Endothelial cell (in vitro differentiated cells): ENCODE results near the gene FAM234B. TPM values are rescaled to one million over a fixed set of nuclear protein-coding genes. Genes with fewer than 3 reads are reported as not detected.

Experiments used
- DNase-seq: peaks from one replicate; pipeline ENCODE4 v3.0.0; 2021; ENCODE audit warnings: low spot score
- H3K27ac Mint-ChIP-seq: one replicate; pipeline ENCODE4 v1.8.0; 2021; ENCODE audit warnings: mixed read lengths, inconsistent platforms; ENCODE audit not compliant: unreplicated experiment
- H3K27me3 Mint-ChIP-seq: one replicate; pipeline ENCODE4 v1.8.0; 2021; ENCODE audit warnings: mild to moderate bottlenecking, moderate library complexity, mixed read lengths, inconsistent platforms; ENCODE audit not compliant: unreplicated experiment
- H3K36me3 Mint-ChIP-seq: one replicate; pipeline ENCODE4 v1.8.0; 2021; ENCODE audit warnings: mild to moderate bottlenecking, low read depth, mixed read lengths, inconsistent platforms; ENCODE audit not compliant: unreplicated experiment
- H3K4me1 Mint-ChIP-seq: one replicate; pipeline ENCODE4 v1.8.0; 2021; ENCODE audit warnings: mild to moderate bottlenecking, mixed read lengths, inconsistent platforms; ENCODE audit not compliant: unreplicated experiment
- H3K4me3 Mint-ChIP-seq: one replicate; pipeline ENCODE4 v1.8.0; 2021; ENCODE audit warnings: mild to moderate bottlenecking, mixed read lengths, inconsistent platforms; ENCODE audit not compliant: unreplicated experiment
- H3K9me3 Mint-ChIP-seq: one replicate; pipeline ENCODE4 v1.8.0; 2021; ENCODE audit warnings: mixed read lengths, inconsistent platforms; ENCODE audit not compliant: unreplicated experiment
- CTCF ChIP-seq: fragments of 200-600 bp; sonication (generic); IDR thresholded peaks from one replicate; pipeline ENCODE4 v1.5.0; 2021; ENCODE audit warnings: antibody characterized with exemption; ENCODE audit not compliant: unreplicated experiment
- total RNA-seq: library from RNA; stranded (reverse); fragmentation: NEBNext Ultra II Directional; extraction: Animal tissue kit (Norgen Biotek cat#: 25700); gene quantifications from one replicate; pipeline ENCODE4 v1.2.1, GENCODE V29; 2021; ENCODE audit not compliant: unreplicated experiment

FAM234B gene
- total RNA-seq, 1 donor from 2014 or later = 36.3 TPM

GRCh38 chr12:13023811-13024530 lies 20.2 kb upstream of the FAM234B start:
- Mint-ChIP-seq H3K4me3 (no peak overlapping the region), H3K36me3 (no peaks in the 10 kb centered on the region), H3K27me3 (no peaks in the 10 kb centered on the region), H3K4me1 (peaks cover 10% of the 10 kb centered on the region), H3K9me3 (no peaks in the 10 kb centered on the region), H3K27ac (no peak overlapping the region)
- peak; percentile 45 for DNase-seq
- TF ChIP-seq CTCF = peak; percentile 29

GRCh38 chr12:13024531-13024916 lies 19.7 kb upstream of the FAM234B start:
- no peak for DNase-seq
- H3K27me3 Mint-ChIP-seq = no peaks in the 10 kb centered on the region
- no peaks in the 10 kb centered on the region for H3K36me3 Mint-ChIP-seq
- H3K9me3 Mint-ChIP-seq = no peaks in the 10 kb centered on the region
- H3K27ac Mint-ChIP-seq = no peak overlapping the region
- TF ChIP-seq CTCF = no peak
- H3K4me3 Mint-ChIP-seq = no peak overlapping the region
- H3K4me1 Mint-ChIP-seq = peaks cover 10% of the 10 kb centered on the region

- DNase-seq = no peak
- H3K9me3 Mint-ChIP-seq = no peaks in the 10 kb centered on the region
- no peak overlapping the region for H3K27ac Mint-ChIP-seq
- H3K4me3 Mint-ChIP-seq = no peak overlapping the region
- no peak for TF ChIP-seq CTCF
- H3K36me3 Mint-ChIP-seq = no peaks in the 10 kb centered on the region
- no peaks in the 10 kb centered on the region for H3K27me3 Mint-ChIP-seq
- peaks cover 10% of the 10 kb centered on the region for H3K4me1 Mint-ChIP-seq
Observed at GRCh38 chr12:13026286-13026685, 17.9 kb upstream of the FAM234B start.

GRCh38 chr12:13027032-13027431 lies 17.1 kb upstream of the FAM234B start:
- H3K9me3 Mint-ChIP-seq = no peaks in the 10 kb centered on the region
- no peak for TF ChIP-seq CTCF
- no peak overlapping the region for H3K4me3 Mint-ChIP-seq
- peaks cover 10% of the 10 kb centered on the region for H3K4me1 Mint-ChIP-seq
- no peak for DNase-seq
- no peaks in the 10 kb centered on the region for H3K36me3 Mint-ChIP-seq
- H3K27me3 Mint-ChIP-seq = no peaks in the 10 kb centered on the region
- no peak overlapping the region for H3K27ac Mint-ChIP-seq

GRCh38 chr12:13027508-13027907 lies 16.7 kb upstream of the FAM234B start:
- Mint-ChIP-seq H3K9me3 (no peaks in the 10 kb centered on the region), H3K4me3 (no peak overlapping the region), H3K36me3 (no peaks in the 10 kb centered on the region), H3K27ac (no peak overlapping the region), H3K4me1 (peaks cover 10% of the 10 kb centered on the region), H3K27me3 (no peaks in the 10 kb centered on the region)
- DNase-seq = no peak
- TF ChIP-seq CTCF = no peak
